HG03439 (cell line): ENCODE measurements around the gene PACS1.
"Not testable (repeated sequence)": the region's sequence is repeated elsewhere in the genome, so short reads cannot be mapped to it uniquely, and the experiment has no call there.

Experiments used
- ATAC-seq: cut with Tn5 transposase; IDR thresholded peaks from one replicate; pipeline ENCODE4 v1.9.1; 2021; ENCODE audit warnings: mild to moderate bottlenecking, moderate library complexity; ENCODE audit not compliant: unreplicated experiment

PACS1 gene

DNA sequence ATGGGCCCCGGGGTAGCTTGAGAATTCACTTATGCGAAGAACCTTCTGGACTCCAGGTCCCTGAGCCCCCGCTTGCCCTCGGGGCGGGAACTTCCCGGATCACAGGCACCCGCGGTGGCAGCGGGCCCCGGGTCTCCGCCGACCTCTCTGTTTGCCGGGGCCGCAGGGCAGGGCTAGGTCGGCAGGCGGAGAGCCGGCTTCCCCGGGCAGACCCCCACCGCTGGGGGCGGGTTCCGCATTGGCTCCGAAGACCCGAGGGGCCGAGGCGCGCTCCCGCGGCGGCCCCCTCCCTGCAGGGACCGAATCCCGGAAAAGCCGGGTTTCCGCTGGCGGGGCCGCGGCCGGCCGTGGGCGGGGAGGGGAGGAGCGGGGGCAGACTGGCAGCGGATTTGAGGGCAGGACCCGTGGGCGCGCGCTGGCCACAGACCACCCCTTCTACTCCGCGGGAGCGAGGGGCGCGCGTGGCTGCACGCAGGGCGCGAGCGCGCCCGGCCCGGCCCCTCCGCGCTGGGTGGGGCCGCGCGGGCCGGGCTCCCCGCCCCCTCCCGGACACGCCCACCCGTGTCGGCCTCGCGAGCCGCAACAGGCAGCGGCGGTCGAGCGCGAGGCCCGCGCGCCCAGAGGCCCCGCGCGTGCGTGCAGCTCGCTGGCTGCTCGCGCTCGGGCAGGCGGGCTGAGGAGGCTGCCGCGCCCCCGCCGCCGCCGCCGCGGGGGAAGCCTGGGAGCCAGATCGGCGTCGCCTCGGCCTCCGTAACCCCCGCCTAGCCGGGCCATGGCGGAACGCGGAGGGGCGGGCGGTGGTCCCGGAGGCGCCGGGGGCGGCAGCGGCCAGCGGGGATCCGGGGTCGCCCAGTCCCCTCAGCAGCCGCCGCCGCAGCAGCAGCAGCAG lies at the start of gene PACS1:
Gene PACS1 (plus strand): TSS at position 558 of the 889 bp plus-strand sequence. CDS start 215 bp downstream, at position 773.
- peak; percentile 39 for ATAC-seq

DNA sequence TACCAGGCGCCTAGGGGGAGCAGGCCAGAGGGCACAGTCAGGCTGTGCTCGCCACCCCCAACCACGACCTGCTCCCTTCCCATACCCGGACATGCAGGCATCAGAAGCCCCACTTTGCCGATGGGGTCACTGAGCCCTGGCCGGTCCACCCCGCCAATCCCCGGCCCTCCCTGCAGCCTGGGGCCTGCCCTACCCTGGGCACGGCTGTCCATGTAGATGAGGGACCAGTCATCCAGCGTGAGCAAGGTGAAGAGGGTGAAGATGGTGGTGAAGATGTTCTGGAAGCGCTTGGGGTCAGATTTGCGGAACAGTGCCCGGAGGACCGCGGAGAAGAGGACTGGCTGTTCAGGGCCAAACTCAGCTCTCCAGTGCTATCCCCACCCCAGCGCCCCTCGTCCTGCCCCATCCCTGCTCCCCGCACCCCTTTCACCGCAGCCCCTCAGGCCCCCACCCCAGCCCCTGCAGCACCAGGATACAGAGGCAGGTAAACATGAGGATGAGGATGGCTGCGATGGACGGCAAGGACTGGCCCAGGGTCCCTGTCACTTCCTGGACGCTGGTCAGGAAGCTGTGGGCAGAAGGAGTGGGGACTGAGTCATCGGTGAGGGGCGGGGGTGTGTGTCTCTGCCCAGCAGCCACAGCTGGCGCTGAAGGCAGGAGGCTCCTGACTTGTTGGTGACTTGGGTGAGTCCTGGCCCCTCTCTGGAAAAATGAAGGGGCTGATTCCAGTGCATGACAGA lies 49.3 kb upstream of the PACS1 start:
- no peak for ATAC-seq

DNA sequence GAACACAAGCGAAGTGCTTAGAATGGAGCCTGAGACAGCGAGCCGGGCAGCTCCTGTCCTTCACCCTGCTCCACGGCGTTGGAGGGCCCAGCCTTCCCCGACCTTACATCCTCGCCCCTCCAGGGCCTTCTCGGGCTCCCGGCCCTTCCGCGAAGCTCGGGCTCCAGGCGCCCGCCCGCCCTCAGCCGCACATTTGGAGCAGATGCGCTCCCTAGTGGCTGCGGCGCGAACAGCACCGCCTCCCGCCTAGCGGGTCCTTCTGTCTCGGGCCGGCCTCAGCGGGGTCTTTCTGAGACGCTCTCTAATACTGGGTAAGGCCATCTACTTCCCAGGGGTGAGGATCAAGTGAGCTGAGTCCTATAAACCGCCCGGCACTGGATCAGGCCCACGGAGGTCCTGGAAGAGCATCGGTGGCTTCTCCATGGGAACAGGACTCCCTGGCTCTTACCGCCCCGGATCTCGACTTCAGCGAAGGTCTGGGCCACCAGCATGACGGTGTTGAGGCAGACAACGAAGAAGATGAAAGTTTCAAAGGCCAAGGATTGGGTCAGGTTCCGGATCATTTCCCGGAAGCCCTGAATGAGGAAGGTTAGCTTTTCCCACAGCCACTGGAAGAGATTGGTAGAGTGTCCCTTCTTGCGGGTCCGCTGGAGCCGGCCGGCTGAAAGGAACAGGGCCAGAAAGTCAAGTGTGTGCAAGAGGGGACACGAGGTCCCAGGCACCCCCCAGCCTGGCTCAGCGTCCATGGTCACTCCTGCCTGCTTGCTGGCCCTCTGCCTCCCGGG lies 47.5 kb upstream of the PACS1 start:
- no peak for ATAC-seq

DNA sequence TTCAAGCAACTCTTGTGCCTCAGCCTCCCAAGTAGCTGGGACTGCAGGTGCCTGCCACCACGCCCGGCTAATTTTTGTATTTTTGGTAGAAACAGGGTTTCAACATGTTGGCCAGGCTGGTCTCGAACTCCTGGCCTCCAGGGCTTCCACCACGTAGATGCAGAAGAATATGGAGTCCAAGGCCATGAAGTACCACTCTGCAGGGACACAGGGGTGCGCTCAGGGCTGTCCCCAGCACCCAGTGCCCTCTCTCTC lies 47.0 kb upstream of the PACS1 start:
- not testable (repeated sequence) for ATAC-seq

DNA sequence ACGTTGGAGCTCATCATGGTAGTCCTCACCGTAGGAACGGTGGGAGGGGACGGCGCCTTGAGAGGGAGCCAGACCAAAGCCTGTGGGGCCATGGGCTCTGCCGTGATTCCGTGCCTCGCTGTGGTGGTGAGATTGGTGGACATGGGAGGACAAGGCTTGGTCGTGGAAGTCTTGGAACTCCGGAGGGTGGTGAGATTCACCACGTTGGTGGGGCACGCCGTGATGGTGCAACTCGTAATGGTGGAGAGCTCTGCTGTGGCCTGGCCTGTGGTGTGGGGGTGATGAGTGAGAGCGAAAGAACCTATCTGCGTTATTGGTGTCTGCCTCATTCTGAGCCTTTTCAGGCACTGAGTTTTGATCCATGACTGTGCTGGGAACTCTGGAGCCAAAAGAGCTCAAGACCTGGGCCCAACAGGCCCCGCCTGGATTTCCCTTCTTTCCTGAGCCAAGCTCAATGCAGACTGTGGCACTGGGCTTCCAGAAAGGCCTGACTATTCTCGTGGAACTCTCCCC lies 44.0 kb upstream of the PACS1 start, which contains the start of gene CATSPER1:
Gene CATSPER1 (minus strand): TSS at position 463 of the 513 bp plus-strand sequence. CDS start 100 bp downstream, at position 363.
- no peak for ATAC-seq

GRCh38 chr11:66032957-66033735 lies 36.9 kb upstream of the PACS1 start:
- no peak for ATAC-seq

- ATAC-seq, result no peak
Observed at GRCh38 chr11:66035653-66036333, 34.3 kb upstream of the PACS1 start.

DNA sequence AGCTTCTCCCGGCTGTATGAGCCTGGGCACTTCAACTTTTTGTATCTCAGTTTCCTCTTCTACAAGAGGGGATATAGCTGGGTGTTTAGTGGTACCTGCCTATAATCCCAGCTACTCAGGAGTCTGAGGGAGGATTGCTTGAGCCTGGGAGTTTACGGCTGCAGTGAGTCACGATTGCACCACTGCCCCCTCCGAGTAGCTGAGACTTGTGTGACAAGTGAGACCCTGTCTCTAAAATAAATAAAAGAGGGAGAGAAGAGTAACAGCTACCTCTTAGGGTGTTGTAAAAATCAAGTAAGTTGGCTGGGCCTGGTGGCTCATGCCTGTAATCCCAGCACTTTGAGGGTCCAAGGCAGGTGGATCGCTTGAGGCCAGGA lies 33.8 kb upstream of the PACS1 start:
- no peak for ATAC-seq

GRCh38 chr11:66037327-66037726 lies 32.7 kb upstream of the PACS1 start:
- ATAC-seq, result no peak

DNA sequence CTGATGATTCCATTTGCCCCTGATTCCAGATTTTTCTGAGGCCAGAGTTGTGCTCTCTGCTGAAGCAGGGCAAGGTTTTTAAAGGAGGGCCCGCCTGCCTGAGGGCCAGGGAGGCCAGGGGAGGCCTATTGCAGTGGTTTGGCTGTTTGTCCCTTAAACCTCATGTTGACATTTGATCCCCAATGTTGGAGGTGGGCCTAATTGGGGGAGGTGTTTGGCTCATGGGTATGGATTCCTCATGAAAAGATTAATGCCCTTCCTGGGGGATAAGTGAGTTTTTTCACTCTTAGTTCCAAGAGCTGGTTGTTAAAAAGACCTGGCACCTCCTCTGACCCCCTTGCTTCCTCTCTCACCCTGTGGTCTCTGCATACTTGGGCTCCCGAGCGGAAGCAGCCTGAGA lies 30.3 kb upstream of the PACS1 start:
- ATAC-seq, result no peak

GRCh38 chr11:66042227-66042995 lies 27.7 kb upstream of the PACS1 start:
- ATAC-seq, result no peak

- no peak for ATAC-seq
Observed at GRCh38 chr11:66042996-66043906, 26.8 kb upstream of the PACS1 start.

DNA sequence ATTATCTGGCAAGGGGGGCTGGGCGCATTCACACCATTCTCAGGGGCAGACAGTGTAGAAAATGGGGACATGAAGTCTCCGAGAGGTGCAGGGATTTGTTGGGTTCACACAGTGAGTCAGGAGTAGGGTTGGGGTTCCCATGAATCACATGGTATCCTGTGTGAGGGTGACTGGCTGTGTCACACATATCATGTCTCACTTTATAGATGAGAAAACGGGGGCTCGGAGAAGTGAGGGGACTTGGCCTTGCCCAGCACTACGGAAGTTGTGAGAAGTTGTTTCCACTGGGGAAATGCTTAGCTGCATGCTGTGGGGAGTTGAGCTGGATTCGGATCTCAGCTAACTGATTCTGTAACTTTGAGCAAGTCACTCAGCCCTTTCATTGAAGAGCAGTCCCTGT lies 25.3 kb upstream of the PACS1 start:
- no peak for ATAC-seq

- peak; percentile 76 for ATAC-seq
Observed at GRCh38 chr11:66045177-66045639, 24.9 kb upstream of the PACS1 start.

DNA sequence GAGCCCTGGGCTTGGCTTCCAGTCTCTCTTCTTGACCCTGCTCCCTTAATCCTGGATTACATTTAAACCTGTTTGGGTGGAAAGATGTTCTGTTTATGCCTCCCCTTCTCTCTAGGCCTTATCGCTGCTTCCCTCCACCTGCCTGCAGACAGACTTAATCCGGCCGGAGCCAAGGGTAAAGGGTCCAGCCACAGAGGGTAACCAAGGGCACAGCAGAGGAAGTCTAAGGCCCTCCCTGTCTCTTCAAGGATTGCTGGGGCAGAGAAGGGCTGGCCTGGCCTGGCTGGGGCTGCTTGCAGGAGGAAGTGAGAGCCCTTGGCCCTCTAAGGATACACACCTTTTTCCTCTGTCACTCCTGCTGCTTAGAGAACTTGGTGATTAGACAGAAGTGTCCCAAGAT lies 23.2 kb upstream of the PACS1 start:
- no peak for ATAC-seq

DNA sequence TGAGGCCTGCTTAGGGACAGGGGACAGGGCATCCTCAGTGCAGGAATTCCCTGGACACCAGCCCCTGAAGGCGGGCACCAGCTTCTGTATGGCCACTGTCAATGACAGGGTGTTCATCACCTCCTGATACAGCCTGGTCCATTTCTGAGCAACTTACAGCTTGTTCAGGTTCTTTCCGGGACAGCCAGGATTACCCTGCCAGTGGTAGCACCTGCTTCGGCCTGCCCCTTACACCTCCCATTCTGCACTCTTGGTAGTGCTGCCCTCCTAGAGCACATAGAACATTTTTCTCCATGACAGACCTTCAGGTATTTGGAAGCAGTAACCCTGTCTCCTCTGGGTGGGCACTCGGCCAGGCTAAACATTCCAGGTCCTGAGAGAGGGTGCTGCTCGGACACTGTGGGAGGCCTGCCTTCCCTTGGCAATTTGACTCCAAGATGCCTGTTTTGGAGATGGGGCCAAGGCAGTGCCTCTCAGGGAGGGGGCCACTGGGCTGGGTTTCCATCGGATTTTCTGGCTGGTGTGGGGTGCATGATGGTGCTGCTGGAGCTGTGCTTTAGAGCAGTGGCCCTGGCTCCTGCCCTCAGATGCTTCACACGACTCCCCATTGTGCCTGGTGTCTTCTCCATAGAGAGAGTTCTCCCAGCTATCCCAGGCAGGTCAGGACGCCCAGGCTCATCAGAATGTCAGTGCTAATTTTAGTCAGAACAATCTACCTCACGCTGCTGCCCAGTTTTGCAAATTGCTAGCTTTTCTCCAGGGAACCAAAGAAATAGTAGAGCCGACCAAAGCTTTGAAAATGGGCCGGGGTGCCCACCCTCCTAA lies 22.3 kb upstream of the PACS1 start:
- no peak for ATAC-seq
